ENCODE results near the gene WWTR1.

Gene WWTR1

GRCh38 chr3:149534082-149534481, 123.7 kb downstream of the WWTR1 start:
- no peak for DNase-seq (ENCODE audit: low read depth in 2 of 2)

- DNase-seq (ENCODE audit: low read depth in 2 of 2): no peak
These were observed 125.2 kb downstream of the WWTR1 start for GRCh38 chr3:149532489-149533180.

GRCh38 chr3:149529099-149529498, 128.7 kb downstream of the WWTR1 start:
- DNase-seq (ENCODE audit: low read depth in 2 of 2): no peak

GRCh38 chr3:149528340-149528650, 129.5 kb downstream of the WWTR1 start:
- DNase-seq (ENCODE audit: low read depth in 2 of 2): no peak

GRCh38 chr3:149527531-149528339, 130.1 kb downstream of the WWTR1 start:
- DNase-seq (ENCODE audit: low read depth in 2 of 2): no peak

GRCh38 chr3:149523512-149524299, 134.1 kb downstream of the WWTR1 start:
- no peak for DNase-seq (ENCODE audit: low read depth in 2 of 2)

GRCh38 chr3:149519912-149520311, 137.9 kb downstream of the WWTR1 start:
- DNase-seq (ENCODE audit: low read depth in 2 of 2): no peak

GRCh38 chr3:149516920-149517319, 140.9 kb downstream of the WWTR1 start:
- DNase-seq (ENCODE audit: low read depth in 2 of 2): no peak

GRCh38 chr3:149515249-149515648, 142.6 kb downstream of the WWTR1 start:
- no peak for DNase-seq (ENCODE audit: low read depth in 2 of 2)

- DNase-seq (ENCODE audit: low read depth in 2 of 2): no peak
These were observed 143.4 kb downstream of the WWTR1 start for GRCh38 chr3:149514471-149514870.

- DNase-seq (ENCODE audit: low read depth in 2 of 2): no peak
These were observed 145.6 kb downstream of the WWTR1 start for GRCh38 chr3:149512073-149512782.

- DNase-seq (ENCODE audit: low read depth in 2 of 2): no peak
These were observed 146.7 kb downstream of the WWTR1 start for GRCh38 chr3:149511040-149511626.

- no peak for DNase-seq (ENCODE audit: low read depth in 2 of 2)
These were observed 147.3 kb downstream of the WWTR1 start for GRCh38 chr3:149510480-149510879.

- DNase-seq (ENCODE audit: low read depth in 2 of 2): no peak
These were observed 148.3 kb downstream of the WWTR1 start for GRCh38 chr3:149509526-149509925.

- no peak for DNase-seq (ENCODE audit: low read depth in 2 of 2)
These were observed 150.1 kb downstream of the WWTR1 start for GRCh38 chr3:149507491-149508324.

- no peak for DNase-seq (ENCODE audit: low read depth in 2 of 2)
These were observed 150.9 kb downstream of the WWTR1 start for GRCh38 chr3:149506965-149507364.

- no peak for DNase-seq (ENCODE audit: low read depth in 2 of 2)
These were observed 151.3 kb downstream of the WWTR1 start for GRCh38 chr3:149506540-149506939.

GRCh38 chr3:149502438-149502837, 155.4 kb downstream of the WWTR1 start:
- DNase-seq (ENCODE audit: low read depth in 2 of 2): no peak

GRCh38 chr3:149501524-149501923, 156.3 kb downstream of the WWTR1 start:
- DNase-seq (ENCODE audit: low read depth in 2 of 2): no peak

GRCh38 chr3:149497966-149498670, 159.7 kb downstream of the WWTR1 start:
- no peak for DNase-seq (ENCODE audit: low read depth in 2 of 2)
